ENCODE data around the gene PSMD9.

DNA sequence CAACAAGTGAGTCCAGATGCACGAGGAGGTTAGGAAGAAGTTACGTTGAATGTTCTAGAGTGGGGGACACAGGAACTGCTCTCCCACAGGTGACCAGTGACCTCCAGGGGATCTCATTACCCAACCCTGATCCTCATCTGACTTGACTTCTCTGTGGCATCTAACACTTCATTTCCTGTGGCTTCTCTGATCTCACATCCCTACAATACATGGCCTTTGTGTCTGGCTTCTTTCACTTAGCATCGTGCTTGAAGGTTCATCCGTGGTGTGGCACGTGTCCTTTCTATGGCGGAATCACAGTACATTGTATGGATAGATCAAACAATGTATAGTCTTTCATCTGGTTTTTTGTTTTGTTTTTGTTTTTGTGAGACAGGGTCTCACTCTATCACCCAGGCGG, 49.1 kb downstream of the PSMD9 start:
- TF ChIP-seq JUND (IDR thresholded peaks at IDR 0.05), result no peak
- TF ChIP-seq REST (IDR thresholded peaks at IDR 0.05), result no peak
- no peak for TF ChIP-seq CTCF (IDR thresholded peaks at IDR 0.05; ENCODE audit: low read depth, low read length, missing input control)
- no peak for TF ChIP-seq SP1 (IDR thresholded peaks at IDR 0.05)
- TF ChIP-seq HNF4G (IDR thresholded peaks at IDR 0.05), result no peak
- no peak for TF ChIP-seq RAD21 (IDR thresholded peaks at IDR 0.05)
- TF ChIP-seq, protein P1, sequence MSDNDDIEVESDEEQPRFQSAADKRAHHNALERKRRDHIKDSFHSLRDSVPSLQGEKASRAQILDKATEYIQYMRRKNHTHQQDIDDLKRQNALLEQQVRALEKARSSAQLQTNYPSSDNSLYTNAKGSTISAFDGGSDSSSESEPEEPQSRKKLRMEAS (IDR thresholded peaks at IDR 0.05), result no peak
- TF ChIP-seq GABPA (IDR thresholded peaks at IDR 0.05 in 1 of 2, conservative IDR thresholded peaks at IDR 0.05 in 1 of 2), result no peak
- TF ChIP-seq TAF1 (conservative IDR thresholded peaks at IDR 0.05), result no peak
- no peak for TF ChIP-seq FOXA1 (IDR thresholded peaks at IDR 0.05)
- TF ChIP-seq NR2F2 (IDR thresholded peaks at IDR 0.05), result no peak
- TF ChIP-seq, protein P2, sequence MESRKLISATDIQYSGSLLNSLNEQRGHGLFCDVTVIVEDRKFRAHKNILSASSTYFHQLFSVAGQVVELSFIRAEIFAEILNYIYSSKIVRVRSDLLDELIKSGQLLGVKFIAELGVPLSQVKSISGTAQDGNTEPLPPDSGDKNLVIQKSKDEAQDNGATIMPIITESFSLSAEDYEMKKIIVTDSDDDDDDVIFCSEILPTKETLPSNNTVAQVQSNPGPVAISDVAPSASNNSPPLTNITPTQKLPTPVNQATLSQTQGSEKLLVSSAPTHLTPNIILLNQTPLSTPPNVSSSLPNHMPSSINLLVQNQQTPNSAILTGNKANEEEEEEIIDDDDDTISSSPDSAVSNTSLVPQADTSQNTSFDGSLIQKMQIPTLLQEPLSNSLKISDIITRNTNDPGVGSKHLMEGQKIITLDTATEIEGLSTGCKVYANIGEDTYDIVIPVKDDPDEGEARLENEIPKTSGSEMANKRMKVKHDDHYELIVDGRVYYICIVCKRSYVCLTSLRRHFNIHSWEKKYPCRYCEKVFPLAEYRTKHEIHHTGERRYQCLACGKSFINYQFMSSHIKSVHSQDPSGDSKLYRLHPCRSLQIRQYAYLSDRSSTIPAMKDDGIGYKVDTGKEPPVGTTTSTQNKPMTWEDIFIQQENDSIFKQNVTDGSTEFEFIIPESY (IDR thresholded peaks at IDR 0.05), result no peak
